HG03442 (cell line): ENCODE results near the gene IMMP1L.

Experiments used
- ATAC-seq: cut with Tn5 transposase; IDR thresholded peaks from one replicate; pipeline ENCODE4 v1.9.1; 2021; ENCODE audit warnings: mild to moderate bottlenecking, moderate library complexity; ENCODE audit not compliant: unreplicated experiment

Gene IMMP1L

DNA sequence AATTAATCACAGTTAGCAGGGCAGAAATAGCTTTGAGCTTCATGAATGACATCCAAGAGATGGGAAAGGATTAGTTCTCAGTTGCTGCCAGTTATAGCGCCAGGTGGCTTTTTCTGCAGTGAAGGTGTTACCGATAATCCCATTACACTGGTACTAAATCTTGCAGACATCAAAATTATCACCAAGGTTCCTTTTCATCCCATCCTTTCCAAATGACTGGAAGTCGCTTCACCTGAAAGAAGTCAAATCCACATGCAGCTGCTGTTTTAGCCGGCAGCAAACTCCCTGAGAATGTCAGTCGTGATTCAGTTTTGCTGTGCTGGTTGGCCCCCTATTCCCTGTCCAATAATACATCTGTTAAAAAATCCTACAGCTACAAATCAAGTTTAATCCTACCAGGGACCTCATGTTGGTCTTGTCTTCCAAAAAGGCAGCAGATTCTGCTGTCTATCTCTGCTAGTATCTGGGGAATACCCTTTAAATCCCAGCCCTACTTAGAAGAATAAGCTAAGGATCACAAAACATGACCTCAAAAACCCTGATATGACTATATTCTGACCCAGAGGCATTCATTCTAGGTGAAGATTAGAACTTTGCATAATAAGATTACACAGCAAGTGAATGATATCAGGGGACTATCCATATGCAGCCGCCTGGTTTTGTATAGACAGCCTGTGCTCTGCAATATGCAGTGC, 31.7 kb downstream of the IMMP1L start:
- ATAC-seq: no peak

DNA sequence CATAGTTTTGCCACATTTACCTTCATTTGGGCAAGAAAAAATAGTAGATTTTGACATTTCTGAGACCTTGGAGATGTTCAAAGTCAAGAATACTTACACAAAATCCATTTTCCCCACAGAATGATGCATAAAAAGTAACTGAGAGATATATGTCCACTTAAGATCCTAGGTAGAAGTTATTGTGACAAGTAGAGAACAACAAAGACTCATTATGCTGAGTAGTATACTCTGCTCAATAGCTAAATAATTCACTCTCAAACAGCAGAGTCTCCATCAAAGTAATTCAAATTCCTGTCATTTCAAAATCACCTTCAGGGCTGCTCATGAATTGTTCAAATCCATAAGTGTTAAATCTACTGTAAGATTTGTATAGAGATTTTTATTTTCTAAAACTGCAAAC, 35.3 kb downstream of the IMMP1L start:
- no peak for ATAC-seq

DNA sequence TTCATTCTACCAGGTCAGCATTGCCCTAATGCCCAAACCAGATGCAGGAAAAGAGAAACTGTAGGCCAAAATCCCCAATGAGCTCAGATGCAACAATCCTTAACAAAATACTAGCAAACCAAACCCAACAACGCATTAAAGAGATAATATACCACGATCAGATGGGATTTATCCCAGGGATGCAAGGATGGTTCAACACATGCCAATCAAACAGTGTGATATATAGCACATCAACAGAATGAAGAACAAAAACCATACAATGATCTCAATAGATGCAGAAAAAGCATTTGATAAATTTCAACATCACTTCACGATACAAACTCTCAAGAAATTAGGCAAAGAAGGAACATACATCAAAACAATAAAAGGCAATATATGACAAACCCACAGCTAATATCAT, 45.0 kb downstream of the IMMP1L start:
- ATAC-seq: no peak

DNA sequence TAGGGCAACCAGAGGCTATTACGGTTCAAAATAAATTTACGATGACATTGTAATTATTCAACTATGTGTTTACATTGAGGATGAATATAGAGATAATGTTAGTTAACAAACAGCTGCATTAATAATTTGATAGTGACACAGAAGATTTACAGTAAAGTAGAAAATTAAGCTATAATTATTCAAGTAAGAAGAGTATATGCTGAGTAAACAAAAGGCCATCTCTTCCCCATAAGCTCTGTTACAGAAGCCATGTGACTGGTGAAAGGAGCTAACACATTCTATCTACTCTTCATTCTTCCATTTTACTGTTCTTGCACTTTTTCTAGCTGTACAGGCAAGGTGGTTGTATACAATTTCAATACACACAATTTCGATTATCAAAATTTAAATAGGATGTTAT, 54.2 kb downstream of the IMMP1L start:
- ATAC-seq: no peak

DNA sequence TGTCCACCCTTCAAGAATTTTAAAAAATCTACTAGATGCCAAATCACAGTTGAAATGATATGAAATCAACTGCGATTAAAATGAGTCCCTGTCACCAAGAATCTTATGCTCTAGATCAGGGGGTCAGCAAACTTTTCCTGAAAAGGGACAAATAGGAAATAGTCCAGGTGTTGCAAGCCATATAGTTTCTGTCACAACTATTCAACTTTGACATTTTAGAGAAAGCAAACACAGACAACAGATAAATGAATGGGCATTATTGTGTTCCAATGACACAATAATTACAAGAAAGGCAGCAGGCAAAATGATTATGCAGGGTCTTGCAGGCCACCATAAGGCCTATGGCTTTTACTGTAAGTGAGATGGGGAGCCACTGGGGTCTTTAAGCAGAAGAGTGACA, 58.6 kb downstream of the IMMP1L start:
- no peak for ATAC-seq

DNA sequence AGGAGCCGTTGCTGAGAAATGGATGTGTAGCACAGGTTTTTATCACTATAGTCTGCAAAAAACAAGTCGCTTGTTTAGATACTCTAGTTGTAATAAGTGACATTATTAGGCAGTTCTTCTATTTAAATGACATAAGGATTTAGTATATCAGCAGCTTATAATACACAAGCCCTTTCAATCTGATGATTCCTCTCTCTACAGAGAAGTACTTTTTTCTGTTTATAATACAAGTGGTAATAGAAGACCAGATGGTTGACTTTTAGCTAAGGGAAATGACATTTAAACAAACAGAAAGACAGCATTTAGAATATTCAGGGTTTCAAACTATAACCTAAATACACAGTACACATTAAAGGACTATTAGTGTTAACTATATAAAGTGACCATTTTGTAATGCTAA, 60.4 kb downstream of the IMMP1L start:
- ATAC-seq: no peak

DNA sequence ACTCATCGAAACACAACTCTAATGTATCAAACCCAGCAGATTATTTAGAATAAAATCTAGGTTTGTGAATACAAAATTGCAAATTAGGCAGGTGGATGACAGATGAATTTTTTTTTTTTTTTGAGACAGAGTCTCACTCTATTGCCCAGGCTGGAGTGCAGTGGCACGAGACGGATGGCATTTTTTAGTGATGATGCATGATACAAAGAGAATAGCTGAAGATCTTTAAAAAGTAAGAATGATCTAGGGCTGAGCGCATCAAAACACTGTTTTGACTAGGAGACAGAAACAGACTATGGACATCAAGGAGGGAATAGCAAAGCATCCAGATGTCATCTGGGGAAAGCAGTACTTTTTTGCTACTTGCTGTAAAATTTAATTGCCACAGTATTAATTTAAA, 63.8 kb downstream of the IMMP1L start:
- no peak for ATAC-seq

DNA sequence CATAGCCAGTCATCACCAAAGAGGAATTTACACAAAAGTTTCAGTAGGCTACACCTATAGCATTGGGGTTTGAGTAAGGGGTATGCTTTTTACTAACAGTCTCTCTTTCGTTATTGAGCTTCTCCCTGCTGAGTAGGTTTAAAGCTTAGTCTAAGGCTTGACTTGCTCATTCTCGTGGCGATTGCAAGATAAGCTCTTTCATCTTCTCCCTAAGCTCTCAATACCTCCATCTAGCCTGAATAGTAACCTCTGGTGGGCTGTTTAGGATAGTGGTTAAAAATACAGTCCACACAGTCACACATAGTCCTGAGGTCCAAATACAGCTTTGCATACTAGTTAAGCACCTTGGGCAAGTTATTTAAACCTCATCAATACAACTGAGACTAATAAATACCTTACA, 65.6 kb downstream of the IMMP1L start:
- no peak for ATAC-seq

DNA sequence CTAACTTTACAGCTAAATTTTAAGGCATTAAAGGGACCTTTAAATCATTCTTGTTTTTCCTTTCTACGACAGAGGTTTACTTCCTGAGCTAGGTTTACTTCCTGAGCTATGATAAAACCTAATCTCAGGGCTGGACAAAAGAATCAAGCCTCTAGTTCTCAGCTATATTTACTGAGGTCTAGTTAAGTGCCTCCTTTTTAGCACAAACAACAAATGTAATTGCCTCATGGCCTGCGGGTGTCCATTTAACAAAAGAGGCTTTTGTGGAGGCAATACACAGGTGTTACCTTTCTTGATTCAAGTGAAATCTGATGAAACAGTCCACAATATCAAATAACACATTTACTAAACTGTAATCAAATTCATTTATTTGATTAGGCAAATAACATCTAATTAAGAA, 67.3 kb downstream of the IMMP1L start:
- ATAC-seq: no peak

DNA sequence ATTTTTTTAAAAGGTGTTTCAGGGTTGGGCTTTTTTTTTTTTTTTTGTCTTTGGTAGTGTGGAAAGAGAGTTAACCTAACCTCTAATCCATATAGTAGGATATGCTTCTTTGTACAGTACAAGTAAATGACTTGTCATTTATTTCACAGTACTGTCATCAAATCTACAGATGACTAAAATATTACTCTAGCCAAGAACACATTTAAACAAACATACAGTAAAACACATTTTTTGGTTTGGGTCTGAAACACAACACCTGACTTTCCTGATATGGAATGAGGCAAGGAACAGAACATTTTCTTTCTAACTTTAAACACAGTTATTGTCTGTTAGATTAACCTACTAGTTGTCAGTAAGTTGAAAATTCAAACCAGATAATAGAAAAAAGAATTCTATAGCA, 68.1 kb downstream of the IMMP1L start:
- no peak for ATAC-seq

DNA sequence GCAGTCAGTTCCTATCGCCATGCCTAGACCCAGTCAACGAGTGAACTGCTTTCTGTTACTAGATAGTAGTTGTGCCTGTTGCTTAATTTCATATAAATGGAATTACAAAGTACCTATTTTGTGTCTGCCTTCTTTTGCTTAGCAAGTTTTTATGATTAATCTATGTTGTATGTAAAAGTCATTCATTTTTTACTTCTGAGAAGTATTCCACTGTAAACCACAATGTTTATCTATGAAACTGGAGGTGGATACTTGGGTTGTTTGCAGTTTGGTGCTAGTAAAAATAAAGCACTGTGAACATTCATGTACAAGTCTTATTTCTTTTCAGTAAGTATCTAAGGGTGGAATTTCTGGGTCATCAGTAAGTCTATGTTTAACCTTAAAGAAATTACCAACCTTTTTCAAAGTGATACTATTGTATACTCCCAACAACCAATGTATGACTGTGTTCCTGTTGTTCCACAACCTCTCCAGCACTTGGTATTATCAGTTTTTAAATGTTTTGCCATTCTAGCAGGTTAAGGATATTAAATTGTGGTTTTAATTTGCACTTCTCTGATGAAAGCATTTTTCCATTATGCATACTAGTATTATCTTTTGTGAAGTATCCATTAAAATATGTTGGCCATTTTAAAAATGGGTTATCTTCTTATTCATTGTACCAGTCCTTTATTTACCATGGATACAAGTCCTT, 71.5 kb downstream of the IMMP1L start:
- no peak for ATAC-seq

DNA sequence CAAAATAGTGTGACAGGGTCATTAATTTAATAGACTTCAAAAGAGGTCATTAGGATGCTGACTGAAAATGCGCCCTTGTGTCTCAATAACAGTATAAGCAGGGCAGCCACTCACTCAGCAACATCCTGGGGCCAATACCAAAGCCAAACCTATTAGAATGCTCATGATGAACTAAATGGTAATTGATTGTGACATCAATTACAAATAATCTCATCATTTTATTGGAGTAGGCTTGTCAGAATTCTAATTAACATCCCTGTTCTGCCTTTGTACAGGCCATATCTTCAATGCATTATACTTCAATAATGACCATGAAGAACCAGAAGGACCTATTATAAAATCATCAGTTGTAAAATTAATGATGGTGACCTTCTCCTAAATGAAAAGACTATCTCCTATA, 75.6 kb downstream of the IMMP1L start:
- ATAC-seq: no peak

DNA sequence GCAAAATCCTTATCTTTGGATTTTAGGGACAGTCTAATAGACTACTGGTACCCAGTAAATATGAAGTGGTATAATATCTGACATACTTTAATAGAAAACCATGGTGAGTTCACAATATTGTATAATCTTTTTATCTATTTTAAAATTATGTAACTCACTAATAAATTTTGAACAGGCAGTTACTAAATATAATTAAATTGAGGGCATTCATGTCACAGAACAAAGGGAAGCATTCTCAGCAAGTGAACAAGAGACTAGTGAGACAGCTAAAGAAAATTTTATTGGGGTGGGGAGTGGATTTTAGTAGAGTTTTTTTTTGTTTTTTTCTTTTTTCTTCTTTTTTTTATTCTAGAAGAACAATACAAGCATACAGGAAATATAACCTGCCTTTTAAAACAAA, 84.8 kb downstream of the IMMP1L start:
- ATAC-seq: no peak

DNA sequence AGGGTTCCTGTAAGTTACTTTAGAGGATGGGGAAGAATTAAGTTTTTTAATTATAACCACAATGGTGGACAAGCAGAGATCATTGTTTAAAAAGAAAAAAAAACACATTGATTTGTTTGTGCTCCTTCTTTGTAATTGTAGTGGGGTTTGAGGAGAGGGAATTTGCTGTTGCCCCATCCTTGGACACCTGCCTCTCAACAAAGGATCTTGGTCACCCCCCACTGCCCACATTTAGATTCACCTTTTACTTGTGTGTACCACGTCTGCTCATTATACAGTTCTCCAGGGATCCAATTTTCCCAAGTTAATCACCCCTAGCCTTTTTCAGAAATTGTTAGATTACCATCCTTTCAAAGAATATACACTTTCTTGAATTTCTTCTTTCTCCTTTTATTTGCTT, 86.7 kb downstream of the IMMP1L start:
- no peak for ATAC-seq

DNA sequence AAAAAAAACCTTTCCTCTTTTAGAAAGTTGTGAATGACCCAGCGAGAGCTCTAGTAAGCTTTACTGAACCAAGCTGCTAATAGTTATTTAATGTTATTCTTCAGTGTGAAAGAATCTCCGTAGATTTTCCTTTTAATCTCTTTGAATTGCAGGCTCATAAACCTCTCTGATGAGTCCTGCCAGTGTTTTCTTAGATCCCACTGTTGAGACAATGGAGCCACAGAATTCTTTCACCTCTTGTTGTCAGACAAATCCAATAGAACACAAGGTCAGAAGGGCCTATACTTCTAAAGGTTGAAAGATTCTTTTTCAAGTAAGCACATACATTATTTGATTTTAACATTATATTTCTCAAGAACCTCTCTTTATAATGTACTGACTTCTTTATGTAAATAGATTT, 87.6 kb downstream of the IMMP1L start:
- no peak for ATAC-seq

DNA sequence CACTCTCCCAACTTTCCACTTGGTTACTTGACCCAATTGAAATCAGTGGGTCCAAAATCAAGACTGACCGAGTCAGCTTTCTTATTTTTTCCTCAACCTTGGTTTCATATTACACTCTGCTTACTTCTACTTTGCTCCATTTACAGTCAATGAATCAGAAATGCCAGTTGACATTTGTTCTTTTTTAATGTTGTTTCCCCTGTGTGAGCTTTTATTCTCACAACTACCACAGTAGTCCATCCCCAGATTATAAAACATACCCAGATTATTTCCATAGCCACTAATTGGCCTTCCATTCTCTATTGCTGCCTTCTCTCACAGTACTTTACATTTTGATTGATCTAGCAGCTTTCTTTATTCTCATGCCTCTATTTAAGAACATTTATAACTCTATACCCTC, 89.8 kb downstream of the IMMP1L start:
- ATAC-seq: no peak

DNA sequence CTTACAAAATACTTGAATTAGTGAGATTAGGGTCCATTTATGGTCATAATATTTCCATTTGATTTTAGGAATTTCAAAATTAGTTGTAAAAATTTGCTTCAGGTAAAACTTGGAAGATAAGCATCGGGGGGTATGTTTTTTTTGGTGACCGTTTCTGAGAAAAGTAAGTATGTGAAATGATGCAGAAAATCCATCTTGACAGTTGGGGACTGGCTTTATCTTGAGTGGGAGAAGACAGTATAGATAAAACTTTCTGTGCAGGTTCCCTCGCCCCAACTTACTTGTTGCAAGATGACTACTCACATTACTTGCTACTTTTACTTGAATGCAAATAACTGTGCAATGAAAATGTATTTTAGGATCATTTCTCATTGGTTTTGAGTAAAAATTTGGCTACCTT, 90.3 kb downstream of the IMMP1L start:
- ATAC-seq: no peak

DNA sequence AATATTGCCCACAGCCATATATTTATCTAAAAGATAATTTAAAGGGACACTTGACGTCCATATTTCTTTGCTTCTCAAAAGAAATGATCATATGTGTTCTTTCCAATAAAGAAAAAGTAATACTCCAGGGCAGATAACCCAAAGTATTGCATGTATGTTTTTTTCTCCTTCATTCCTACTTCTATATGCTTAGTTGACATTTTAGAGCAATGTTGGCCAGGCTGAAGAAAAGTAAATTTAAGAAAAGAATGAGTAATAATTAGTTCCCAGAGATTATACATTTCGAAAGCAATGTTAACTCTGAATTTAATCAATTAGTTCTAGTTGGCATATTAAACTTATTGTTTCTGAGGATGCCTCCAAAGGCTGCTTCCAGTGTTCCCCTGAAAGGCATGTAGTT, 91.6 kb downstream of the IMMP1L start:
- no peak for ATAC-seq

DNA sequence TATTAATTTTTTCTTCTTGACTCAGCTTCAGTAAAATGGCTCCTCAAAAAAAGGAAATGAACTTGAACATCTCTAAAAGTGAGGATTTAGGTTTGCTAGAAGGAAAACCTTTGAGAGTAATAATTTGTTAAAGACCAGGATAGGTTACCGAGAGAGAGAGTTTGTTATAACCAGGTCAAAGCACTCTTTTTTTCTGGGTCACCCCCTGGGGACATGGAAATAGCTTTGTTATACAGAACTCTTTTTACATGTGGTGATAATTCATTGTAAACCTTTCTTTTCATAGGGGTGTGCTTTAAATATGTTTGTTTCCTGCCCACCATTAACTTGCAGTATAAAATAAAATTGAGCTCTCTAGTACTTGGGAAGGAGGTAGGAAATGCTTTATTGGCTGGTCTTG, 92.1 kb downstream of the IMMP1L start:
- no peak for ATAC-seq

DNA sequence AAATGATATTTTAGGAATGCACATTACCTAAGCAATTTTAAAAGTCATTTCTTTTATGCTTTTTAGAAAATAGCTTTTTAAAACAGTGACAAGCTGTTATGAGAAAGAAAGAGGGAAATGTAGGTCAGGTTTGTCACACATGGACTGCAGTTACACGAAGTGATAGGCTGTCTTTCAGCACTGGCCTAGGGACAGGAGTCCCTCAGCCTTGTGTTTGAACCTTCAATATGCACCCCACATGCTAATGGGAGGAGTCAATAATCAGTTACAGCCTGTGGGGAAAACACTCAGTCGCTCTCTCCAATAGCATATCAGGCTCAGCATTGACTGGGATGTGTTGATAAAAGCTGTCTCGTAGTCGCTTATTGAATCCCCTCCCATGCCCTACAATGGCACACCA, 94.0 kb downstream of the IMMP1L start:
- ATAC-seq: no peak

DNA sequence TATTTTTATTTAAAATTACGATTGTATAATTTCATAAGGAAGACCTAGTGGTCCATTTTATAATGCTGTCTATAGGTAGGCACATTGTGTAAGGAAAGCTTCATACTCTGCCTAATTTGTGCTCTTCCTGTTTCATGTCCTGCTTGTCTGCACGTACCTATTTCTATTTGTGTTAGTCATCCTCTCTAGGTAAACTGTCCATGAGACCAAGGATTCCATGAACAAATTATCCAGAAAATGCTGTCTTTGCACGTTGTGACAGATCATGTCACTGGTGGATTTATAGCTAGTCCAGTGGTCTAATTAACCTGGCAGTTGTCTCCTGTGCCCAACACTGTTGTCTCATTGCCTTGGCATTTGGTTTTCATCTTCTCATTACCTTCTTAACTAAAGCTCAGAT, 95.1 kb downstream of the IMMP1L start:
- ATAC-seq: no peak

DNA sequence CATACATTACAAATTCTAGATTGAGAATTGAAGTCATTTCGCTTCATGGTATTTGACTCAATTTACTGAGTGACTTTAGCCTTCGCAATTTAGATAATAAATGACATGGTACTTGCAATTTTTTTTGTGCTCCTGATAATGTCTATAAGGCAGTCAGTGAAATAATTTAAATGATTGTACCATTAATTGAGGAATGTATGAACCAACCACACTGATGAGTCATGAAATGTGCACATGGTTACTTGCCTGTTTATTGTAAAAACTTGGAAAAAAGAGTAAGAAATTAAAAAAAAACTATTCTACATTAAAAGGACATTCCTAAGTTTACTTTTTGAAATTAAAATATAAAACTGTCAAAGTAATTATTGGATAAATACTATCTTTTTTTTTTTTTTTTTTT, 96.5 kb downstream of the IMMP1L start:
- no peak for ATAC-seq

DNA sequence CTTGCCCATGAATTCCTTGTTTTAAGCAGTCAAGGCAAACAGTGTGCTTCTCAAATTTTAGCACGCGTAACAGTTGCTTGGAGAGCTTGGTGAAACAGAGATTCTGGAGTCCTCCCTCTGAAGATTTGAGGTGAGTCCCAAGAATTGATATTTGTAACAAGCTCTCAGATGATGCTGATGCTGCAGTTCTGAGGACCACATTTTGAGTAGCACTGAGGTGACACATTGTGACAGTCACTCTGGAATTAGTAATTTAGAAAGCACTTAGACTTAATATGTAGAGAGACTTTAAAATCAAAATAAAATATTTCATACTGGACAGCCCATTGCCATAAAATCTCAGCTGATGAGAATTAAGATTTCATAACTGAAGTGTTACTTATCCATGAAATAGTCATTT, 101.2 kb downstream of the IMMP1L start:
- ATAC-seq: no peak
